HepG2 (cell line): ENCODE data around the gene CYP4F22.

Experiments
- CHD2 ChIP-seq: IDR thresholded peaks from 2 replicates; pipeline ENCODE4 v1.6.1; 2011; ENCODE audit warnings: low read depth, low read length, improper control_type of control experiment
- GLI4 ChIP-seq: sonication (generic); formaldehyde crosslinking; IDR thresholded peaks from 2 replicates; pipeline ENCODE4 v1.5.1; 2020; ENCODE audit warnings: missing genetic modification reagents, mild to moderate bottlenecking, moderate library complexity, borderline replicate concordance
- ISL2 ChIP-seq: sonication (generic); formaldehyde crosslinking; IDR thresholded peaks from 2 replicates; pipeline ENCODE4 v1.5.0; 2020; ENCODE audit warnings: missing genetic modification reagents
- POLR2A ChIP-seq, 2 experiments: IDR thresholded peaks; 2 replicates each; pipeline ENCODE4 v1.6.1; 2011; ENCODE audit warnings: low read depth in 2 of 2, low read length in 2 of 2, mild to moderate bottlenecking in 1 of 2, moderate library complexity in 1 of 2; ENCODE audit not compliant: insufficient read depth in 1 of 2
- SMARCE1 ChIP-seq: fragments of 450-650 bp; IDR thresholded peaks from 2 replicates; pipeline ENCODE4 v1.6.1; 2017; ENCODE audit warnings: borderline replicate concordance
- YY1 ChIP-seq: IDR thresholded peaks from 2 replicates; pipeline ENCODE4 v1.6.1; 2011; ENCODE audit warnings: low read length, low read depth, moderate library complexity, mild to moderate bottlenecking; ENCODE audit not compliant: insufficient read depth, insufficient replicate concordance
- ZBTB8A ChIP-seq: sonication (generic); formaldehyde crosslinking; IDR thresholded peaks from 2 replicates; pipeline ENCODE4 v1.4.0; 2020; ENCODE audit warnings: mild to moderate bottlenecking, low read depth, missing genetic modification reagents, borderline replicate concordance
- ZFP37 ChIP-seq: sonication (generic); formaldehyde crosslinking; IDR thresholded peaks from 2 replicates; pipeline ENCODE4 v1.4.0; 2020; ENCODE audit warnings: missing genetic modification reagents, borderline replicate concordance
- ZKSCAN8 ChIP-seq: IDR thresholded peaks from 2 replicates; pipeline ENCODE4 v1.6.1; 2016; ENCODE audit warnings: borderline replicate concordance, missing genetic modification reagents, missing compliant biosample characterization
- ZNF24 ChIP-seq: fragments of 450-650 bp; IDR thresholded peaks from 2 replicates; pipeline ENCODE4 v1.6.1; 2017; ENCODE audit warnings: antibody characterized with exemption, mild to moderate bottlenecking
- ZNF318 ChIP-seq: sonication (generic); formaldehyde crosslinking; IDR thresholded peaks from 2 replicates; pipeline ENCODE4 v1.4.0; 2020; ENCODE audit warnings: mild to moderate bottlenecking, missing genetic modification reagents
- TF ChIP-seq, protein P1 (sequence below): sonication (generic); formaldehyde crosslinking; IDR thresholded peaks from 2 replicates; pipeline ENCODE4 v1.4.0; 2020; ENCODE audit warnings: missing genetic modification reagents, borderline replicate concordance
- TF ChIP-seq, protein P2 (sequence below): sonication (generic); formaldehyde crosslinking; IDR thresholded peaks from 2 replicates; pipeline ENCODE4 v1.5.0; 2020; ENCODE audit warnings: mild to moderate bottlenecking, missing genetic modification reagents, moderate library complexity

- TF ChIP-seq, protein P1, sequence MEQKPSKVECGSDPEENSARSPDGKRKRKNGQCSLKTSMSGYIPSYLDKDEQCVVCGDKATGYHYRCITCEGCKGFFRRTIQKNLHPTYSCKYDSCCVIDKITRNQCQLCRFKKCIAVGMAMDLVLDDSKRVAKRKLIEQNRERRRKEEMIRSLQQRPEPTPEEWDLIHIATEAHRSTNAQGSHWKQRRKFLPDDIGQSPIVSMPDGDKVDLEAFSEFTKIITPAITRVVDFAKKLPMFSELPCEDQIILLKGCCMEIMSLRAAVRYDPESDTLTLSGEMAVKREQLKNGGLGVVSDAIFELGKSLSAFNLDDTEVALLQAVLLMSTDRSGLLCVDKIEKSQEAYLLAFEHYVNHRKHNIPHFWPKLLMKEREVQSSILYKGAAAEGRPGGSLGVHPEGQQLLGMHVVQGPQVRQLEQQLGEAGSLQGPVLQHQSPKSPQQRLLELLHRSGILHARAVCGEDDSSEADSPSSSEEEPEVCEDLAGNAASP, result no peak
- TF ChIP-seq YY1 (no peak), ZBTB8A (CRISPR knock-in tag) (no peak), ISL2 (CRISPR knock-in tag) (no peak), CHD2 (no peak), GLI4 (CRISPR knock-in tag) (no peak), POLR2A (IDR thresholded peaks at IDR 0.05; ENCODE audit: insufficient read depth in 1 of 2, low read depth in 2 of 2, low read length in 2 of 2) (no peak), SMARCE1 (no peak), ZNF24 (no peak), ZKSCAN8 (no peak), ZNF318 (no peak), ZFP37 (CRISPR knock-in tag) (no peak)
- TF ChIP-seq, protein P2, sequence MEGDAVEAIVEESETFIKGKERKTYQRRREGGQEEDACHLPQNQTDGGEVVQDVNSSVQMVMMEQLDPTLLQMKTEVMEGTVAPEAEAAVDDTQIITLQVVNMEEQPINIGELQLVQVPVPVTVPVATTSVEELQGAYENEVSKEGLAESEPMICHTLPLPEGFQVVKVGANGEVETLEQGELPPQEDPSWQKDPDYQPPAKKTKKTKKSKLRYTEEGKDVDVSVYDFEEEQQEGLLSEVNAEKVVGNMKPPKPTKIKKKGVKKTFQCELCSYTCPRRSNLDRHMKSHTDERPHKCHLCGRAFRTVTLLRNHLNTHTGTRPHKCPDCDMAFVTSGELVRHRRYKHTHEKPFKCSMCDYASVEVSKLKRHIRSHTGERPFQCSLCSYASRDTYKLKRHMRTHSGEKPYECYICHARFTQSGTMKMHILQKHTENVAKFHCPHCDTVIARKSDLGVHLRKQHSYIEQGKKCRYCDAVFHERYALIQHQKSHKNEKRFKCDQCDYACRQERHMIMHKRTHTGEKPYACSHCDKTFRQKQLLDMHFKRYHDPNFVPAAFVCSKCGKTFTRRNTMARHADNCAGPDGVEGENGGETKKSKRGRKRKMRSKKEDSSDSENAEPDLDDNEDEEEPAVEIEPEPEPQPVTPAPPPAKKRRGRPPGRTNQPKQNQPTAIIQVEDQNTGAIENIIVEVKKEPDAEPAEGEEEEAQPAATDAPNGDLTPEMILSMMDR, result no peak
Observed at GRCh38 chr19:15527705-15528104, 19.4 kb downstream of the CYP4F22 start.
